SU-DHL-6 (cell line): ENCODE results near the gene KAT6B.

Experiments used
- H2AFZ ChIP-seq: fragments of 200-600 bp; sonication (generic); 2 replicates; pipeline ENCODE4 v1.6.1; 2014; ENCODE audit warnings: low read depth, mild to moderate bottlenecking, moderate library complexity, mixed read lengths, antibody characterized with exemption, low read length; ENCODE audit not compliant: severe bottlenecking
- H3F3A ChIP-seq: fragments of 200-600 bp; shearing (Covaris generic); 2 replicates; pipeline ENCODE4 v1.6.0; 2016; ENCODE audit warnings: antibody characterized with exemption, mild to moderate bottlenecking; ENCODE audit not compliant: insufficient read depth
- H3K27ac ChIP-seq: fragments of 200-600 bp; sonication (generic); 2 replicates; pipeline ENCODE4 v1.5.1; 2016; ENCODE audit warnings: low read depth, mild to moderate bottlenecking, low read length, moderate library complexity, mixed read lengths
- H3K27me3 ChIP-seq: fragments of 200-600 bp; sonication (generic), shearing (Covaris generic); 2 replicates; pipeline ENCODE4 v1.6.0; 2014; ENCODE audit warnings: mild to moderate bottlenecking, low read length
- H3K36me3 ChIP-seq: fragments of 200-600 bp; sonication (generic); 2 replicates; pipeline ENCODE4 v1.6.1; 2014; ENCODE audit warnings: mild to moderate bottlenecking, low read length, mixed read lengths
- H3K4me2 ChIP-seq: fragments of 300-600, 200-600 bp; shearing (Covaris generic), sonication (generic); 2 replicates; pipeline ENCODE4 v1.6.0; 2014; ENCODE audit warnings: low read length, low read depth, mild to moderate bottlenecking; ENCODE audit not compliant: poor library complexity, severe bottlenecking
- H3K4me3 ChIP-seq: fragments of 200-600 bp; sonication (generic); 2 replicates; pipeline ENCODE4 v1.5.1; 2014; ENCODE audit warnings: antibody characterized with exemption, low read length, mild to moderate bottlenecking, mixed read lengths; ENCODE audit not compliant: insufficient read depth, poor library complexity, severe bottlenecking
- H3K79me2 ChIP-seq: fragments of 200-600 bp; sonication (generic); 2 replicates; pipeline ENCODE4 v1.6.1; 2014; ENCODE audit warnings: mild to moderate bottlenecking, low read length, moderate library complexity; ENCODE audit not compliant: insufficient read depth
- H3K9ac ChIP-seq: fragments of 200-600 bp; sonication (generic); 2 replicates; pipeline ENCODE4 v1.7.0; 2014; ENCODE audit warnings: mild to moderate bottlenecking, low read length
- H3K9me2 ChIP-seq: fragments of 200-600 bp; sonication (generic); replicated peaks from 2 replicates; pipeline ENCODE4 v1.6.1; 2014; ENCODE audit warnings: low read length; ENCODE audit not compliant: insufficient read depth
- H3K9me3 ChIP-seq: fragments of 200-600 bp; sonication (generic); 2 replicates; pipeline ENCODE4 v1.6.1; 2014; ENCODE audit warnings: low read length, mixed read lengths; ENCODE audit not compliant: insufficient read depth
- H4K20me1 ChIP-seq: fragments of 200-600 bp; sonication (generic); 2 replicates; pipeline ENCODE4 v1.6.1; 2014; ENCODE audit warnings: low read depth, mild to moderate bottlenecking, antibody characterized with exemption, low read length, moderate library complexity, mixed read lengths
- EZH2phosphoT487 ChIP-seq: fragments of 200-600 bp; sonication (generic), shearing (Covaris generic); conservative IDR thresholded peaks from 2 replicates; pipeline ENCODE4 v1.6.1; 2018; ENCODE audit warnings: mild to moderate bottlenecking, antibody characterized with exemption, low read length, moderate library complexity, mixed read lengths
- TF ChIP-seq, protein P1 (sequence below): fragments of 200-600 bp; sonication (generic); IDR thresholded peaks from one replicate; pipeline ENCODE4 v1.5.1; 2017; ENCODE audit warnings: antibody characterized with exemption, mild to moderate bottlenecking, low read length, moderate library complexity; ENCODE audit not compliant: insufficient read depth, poor library complexity, severe bottlenecking

KAT6B gene

GRCh38 chr10:74934100-74934812 lies 107.9 kb downstream of the KAT6B start:
- Histone ChIP-seq H3K4me3 (no peak overlapping the region), H3F3A (no peaks in the 10 kb centered on the region), H3K9me2 (no peaks in the 10 kb centered on the region), H3K27me3 (no peaks in the 10 kb centered on the region), H2AFZ (no peak overlapping the region), H3K9me3 (no peaks in the 10 kb centered on the region), H3K9ac (no peak overlapping the region), H3K4me2 (no peak overlapping the region), H4K20me1 (no peaks in the 10 kb centered on the region), H3K36me3 (no peaks in the 10 kb centered on the region), H3K79me2 (peaks cover 5% of the 10 kb centered on the region; the same call in 1 of the 2 replicates), H3K27ac (no peak overlapping the region)
- no peak for TF ChIP-seq EZH2phosphoT487
- TF ChIP-seq, protein P1, sequence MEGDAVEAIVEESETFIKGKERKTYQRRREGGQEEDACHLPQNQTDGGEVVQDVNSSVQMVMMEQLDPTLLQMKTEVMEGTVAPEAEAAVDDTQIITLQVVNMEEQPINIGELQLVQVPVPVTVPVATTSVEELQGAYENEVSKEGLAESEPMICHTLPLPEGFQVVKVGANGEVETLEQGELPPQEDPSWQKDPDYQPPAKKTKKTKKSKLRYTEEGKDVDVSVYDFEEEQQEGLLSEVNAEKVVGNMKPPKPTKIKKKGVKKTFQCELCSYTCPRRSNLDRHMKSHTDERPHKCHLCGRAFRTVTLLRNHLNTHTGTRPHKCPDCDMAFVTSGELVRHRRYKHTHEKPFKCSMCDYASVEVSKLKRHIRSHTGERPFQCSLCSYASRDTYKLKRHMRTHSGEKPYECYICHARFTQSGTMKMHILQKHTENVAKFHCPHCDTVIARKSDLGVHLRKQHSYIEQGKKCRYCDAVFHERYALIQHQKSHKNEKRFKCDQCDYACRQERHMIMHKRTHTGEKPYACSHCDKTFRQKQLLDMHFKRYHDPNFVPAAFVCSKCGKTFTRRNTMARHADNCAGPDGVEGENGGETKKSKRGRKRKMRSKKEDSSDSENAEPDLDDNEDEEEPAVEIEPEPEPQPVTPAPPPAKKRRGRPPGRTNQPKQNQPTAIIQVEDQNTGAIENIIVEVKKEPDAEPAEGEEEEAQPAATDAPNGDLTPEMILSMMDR = no peak

GRCh38 chr10:74936577-74937265 lies 110.3 kb downstream of the KAT6B start:
- Histone ChIP-seq H3K36me3 (no peaks in the 10 kb centered on the region), H3K79me2 (peaks cover 5% of the 10 kb centered on the region; the same call in 1 of the 2 replicates), H3F3A (no peaks in the 10 kb centered on the region), H3K9me2 (no peaks in the 10 kb centered on the region), H3K4me2 (no peak overlapping the region), H3K27me3 (no peaks in the 10 kb centered on the region), H3K9me3 (no peaks in the 10 kb centered on the region), H3K27ac (no peak overlapping the region), H2AFZ (no peak overlapping the region), H3K9ac (no peak overlapping the region), H4K20me1 (no peaks in the 10 kb centered on the region), H3K4me3 (no peak overlapping the region)
- no peak for TF ChIP-seq EZH2phosphoT487
- TF ChIP-seq, protein P1 = no peak

GRCh38 chr10:74937266-74937856 lies 111.0 kb downstream of the KAT6B start:
- Histone ChIP-seq H3K27ac (no peak overlapping the region), H4K20me1 (no peaks in the 10 kb centered on the region), H3K9me2 (no peaks in the 10 kb centered on the region), H3F3A (no peaks in the 10 kb centered on the region), H3K4me3 (no peak overlapping the region), H3K9me3 (no peaks in the 10 kb centered on the region), H3K36me3 (no peaks in the 10 kb centered on the region), H3K9ac (no peak overlapping the region), H3K4me2 (no peak overlapping the region), H3K79me2 (peaks cover 5% of the 10 kb centered on the region; the same call in 1 of the 2 replicates), H3K27me3 (no peaks in the 10 kb centered on the region), H2AFZ (no peak overlapping the region)
- TF ChIP-seq EZH2phosphoT487 = no peak
- TF ChIP-seq, protein P1 = no peak
